Peyer's patch (tissue), 4 donors: Measurements from ENCODE around the gene RIMKLB. TPM values are rescaled to one million over a fixed set of nuclear protein-coding genes. Genes with fewer than 3 reads are reported as not detected.
"Not testable (repeated sequence)": the region's sequence is repeated elsewhere in the genome, so short reads cannot be mapped to it uniquely, and the experiment has no call there.

Experiments used
- DNase-seq, 3 donors: peaks; one replicate each; pipeline ENCODE4 v3.0.0-alpha.2; 2017 to 2019
- H3K27ac ChIP-seq, 4 donors: fragments of 200-600 bp; sonication (generic); one replicate each; pipeline ENCODE4 v1.5.1; 2016 to 2019
- H3K27me3 ChIP-seq, 2 donors: fragments of 200-600 bp; sonication (generic); one replicate each; pipeline ENCODE4 v1.5.1; 2019
- H3K36me3 ChIP-seq, 3 donors: fragments of 200-600 bp; sonication (generic); one replicate each; pipeline ENCODE4 v1.5.1; 2016 to 2019
- H3K4me1 ChIP-seq, 4 donors: fragments of 200-600 bp; sonication (generic); one replicate each; pipeline ENCODE4 v1.5.1; 2016 to 2019
- H3K4me3 ChIP-seq, 4 donors: fragments of 200-600 bp; sonication (generic); 1 replicate in 3 of 4; 2 replicates in 1 of 4; pipeline ENCODE4 v1.5.1; 2016 to 2019; ENCODE audit warnings: mild to moderate bottlenecking in 1 of 4
- H3K9me3 ChIP-seq, 4 donors: fragments of 200-600 bp; sonication (generic); one replicate each; pipeline ENCODE4 v1.5.1; 2016 to 2019; ENCODE audit warnings: mild to moderate bottlenecking in 1 of 4
- CTCF ChIP-seq, 6 experiments: fragments of 450-650 bp in 4 of 6; fragments of 200-600 bp in 2 of 6; sonication (generic) in 1 of 6; IDR thresholded peaks; one replicate each; pipeline ENCODE4 v1.5.1; 2017 to 2019; ENCODE audit warnings: antibody characterized with exemption in 6 of 6, mild to moderate bottlenecking in 3 of 6, moderate library complexity in 1 of 6
- POLR2A ChIP-seq, 2 donors: fragments of 450-650 bp; IDR thresholded peaks; one replicate each; pipeline ENCODE4 v1.5.1; 2017; ENCODE audit warnings: antibody characterized with exemption in 2 of 2, mild to moderate bottlenecking in 2 of 2, moderate library complexity in 2 of 2
- total RNA-seq, 4 donors: library from RNA; depleted of rRNA; stranded (reverse); fragments of >200 nt; gene quantifications; one replicate each; pipeline ENCODE4 v1.1.0, GENCODE V29; 2016

RIMKLB gene
- total RNA-seq, 4 donors from 2014 or later, result 27.0 to 89.1 (median 37.0) TPM

GRCh38 chr12:8712572-8712971 lies 14.8 kb downstream of the RIMKLB start:
- Histone ChIP-seq H3K9me3 (no peaks in the 10 kb centered on the region), H3K4me1 (peaks cover 0 to 8% (median 0%) of the 10 kb centered on the region in 4 donors), H3K27me3 (no peaks in the 10 kb centered on the region), H3K4me3 (no peak overlapping the region), H3K27ac (no peak overlapping the region), H3K36me3 (no peaks in the 10 kb centered on the region)
- no peak for DNase-seq
- TF ChIP-seq CTCF (IDR thresholded peaks at IDR 0.05), result no peak
- TF ChIP-seq POLR2A (IDR thresholded peaks at IDR 0.05), result no peak

- H3K4me1 ChIP-seq, result no peaks in the 10 kb centered on the region
- peaks cover 0 to 8% (median 0%) of the 10 kb centered on the region in 3 donors for H3K36me3 ChIP-seq
- TF ChIP-seq POLR2A (IDR thresholded peaks at IDR 0.05) (no peak), CTCF (IDR thresholded peaks at IDR 0.05) (no peak)
Observed at GRCh38 chr12:8722286-8722800, 24.6 kb downstream of the RIMKLB start.

GRCh38 chr12:8734873-8735381 lies 37.1 kb downstream of the RIMKLB start:
- Histone ChIP-seq H3K9me3 (no peaks in the 10 kb centered on the region), H3K36me3 (no peaks in the 10 kb centered on the region), H3K4me3 (no peak overlapping the region), H3K4me1 (no peaks in the 10 kb centered on the region), H3K27me3 (no peaks in the 10 kb centered on the region), H3K27ac (no peak overlapping the region)
- no peak for DNase-seq
- TF ChIP-seq POLR2A (IDR thresholded peaks at IDR 0.05) (no peak), CTCF (IDR thresholded peaks at IDR 0.05) (no peak)

More at GRCh38 chr12:8722286-8722800, 24.6 kb downstream of the RIMKLB start:
- no peaks in the 10 kb centered on the region for H3K27me3 ChIP-seq
- no peak for DNase-seq
- H3K27ac ChIP-seq, result no peak overlapping the region
- H3K4me3 ChIP-seq, result no peak overlapping the region
- no peaks in the 10 kb centered on the region for H3K9me3 ChIP-seq

GRCh38 chr12:8742501-8742900 lies 44.7 kb downstream of the RIMKLB start:
- Histone ChIP-seq H3K9me3 (no peaks in the 10 kb centered on the region), H3K36me3 (no peaks in the 10 kb centered on the region), H3K4me3 (no peak overlapping the region), H3K27me3 (no peaks in the 10 kb centered on the region), H3K27ac (no peak overlapping the region), H3K4me1 (no peaks in the 10 kb centered on the region)
- TF ChIP-seq POLR2A (IDR thresholded peaks at IDR 0.05) (no peak), CTCF (IDR thresholded peaks at IDR 0.05) (no peak)
- no peak for DNase-seq

GRCh38 chr12:8743121-8743520 lies 45.3 kb downstream of the RIMKLB start:
- not testable (repeated sequence) for H3K4me3 ChIP-seq, H3K4me1 ChIP-seq, DNase-seq, H3K9me3 ChIP-seq, H3K27me3 ChIP-seq, H3K36me3 ChIP-seq, H3K27ac ChIP-seq

- H3K27ac ChIP-seq, H3K4me1 ChIP-seq, H3K9me3 ChIP-seq, H3K4me3 ChIP-seq, H3K27me3 ChIP-seq, DNase-seq, H3K36me3 ChIP-seq: not testable (repeated sequence)
Observed at GRCh38 chr12:8745631-8746030, 47.8 kb downstream of the RIMKLB start.

- Histone ChIP-seq H3K4me1 (no peaks in the 10 kb centered on the region), H3K36me3 (peaks cover 0 to 4% (median 0%) of the 10 kb centered on the region in 3 donors), H3K4me3 (no peak overlapping the region), H3K27me3 (no peaks in the 10 kb centered on the region), H3K9me3 (no peaks in the 10 kb centered on the region), H3K27ac (no peak overlapping the region)
- DNase-seq, result no peak
- TF ChIP-seq CTCF (IDR thresholded peaks at IDR 0.05) (no peak), POLR2A (IDR thresholded peaks at IDR 0.05) (no peak)
Observed at GRCh38 chr12:8746046-8746445, 48.3 kb downstream of the RIMKLB start.

- not testable (repeated sequence) for H3K9me3 ChIP-seq, H3K27me3 ChIP-seq, H3K36me3 ChIP-seq, H3K4me3 ChIP-seq, H3K4me1 ChIP-seq, H3K27ac ChIP-seq, DNase-seq
Observed at GRCh38 chr12:8760076-8760475, 62.3 kb downstream of the RIMKLB start.

GRCh38 chr12:8762701-8763100 lies 64.9 kb downstream of the RIMKLB start:
- H3K4me1 ChIP-seq, H3K27ac ChIP-seq, H3K36me3 ChIP-seq, H3K4me3 ChIP-seq, H3K9me3 ChIP-seq, DNase-seq, H3K27me3 ChIP-seq: not testable (repeated sequence)

GRCh38 chr12:8766121-8766520 lies 68.3 kb downstream of the RIMKLB start:
- H3K9me3 ChIP-seq, H3K36me3 ChIP-seq, H3K27ac ChIP-seq, H3K4me1 ChIP-seq, H3K4me3 ChIP-seq, DNase-seq, H3K27me3 ChIP-seq: not testable (repeated sequence)
